Trophoblast cell (in vitro differentiated cells and primary cell): ENCODE measurements around the gene CHDH.

ENCODE experiments used
- DNase-seq, 2 donors: peaks; one replicate each; pipeline ENCODE4 v3.0.0-alpha.2; 2016
- H2AFZ ChIP-seq: 2 replicates; pipeline ENCODE4 v1.6.1; 2013; ENCODE audit warnings: low read length, moderate library complexity, mild to moderate bottlenecking; ENCODE audit not compliant: insufficient read depth, poor library complexity
- H2AK5ac ChIP-seq: 2 replicates; pipeline ENCODE4 v1.6.1; 2013; ENCODE audit warnings: mild to moderate bottlenecking, low read length
- H2BK120ac ChIP-seq: 2 replicates; pipeline ENCODE4 v1.6.1; 2013; ENCODE audit warnings: low read length, mild to moderate bottlenecking, moderate library complexity; ENCODE audit not compliant: insufficient read depth, poor library complexity
- H2BK12ac ChIP-seq: 2 replicates; pipeline ENCODE4 v1.6.1; 2013; ENCODE audit warnings: mild to moderate bottlenecking, low read length, moderate library complexity
- H2BK5ac ChIP-seq: 2 replicates; pipeline ENCODE4 v1.6.1; 2013; ENCODE audit warnings: low read length, low read depth, moderate library complexity, mild to moderate bottlenecking; ENCODE audit not compliant: poor library complexity
- H3K14ac ChIP-seq: 2 replicates; pipeline ENCODE4 v1.6.1; 2013; ENCODE audit warnings: mild to moderate bottlenecking, low read length
- H3K18ac ChIP-seq: 2 replicates; pipeline ENCODE4 v1.6.1; 2013; ENCODE audit warnings: mild to moderate bottlenecking, low read length
- H3K23ac ChIP-seq: 2 replicates; pipeline ENCODE4 v1.6.1; 2013; ENCODE audit warnings: low read length
- H3K27ac ChIP-seq: 2 replicates; pipeline ENCODE4 v1.5.1; 2013; ENCODE audit warnings: low read depth, mild to moderate bottlenecking, inconsistent platforms, low read length, moderate library complexity
- H3K27me3 ChIP-seq: 2 replicates; pipeline ENCODE4 v1.6.1; 2013; ENCODE audit warnings: inconsistent platforms, mild to moderate bottlenecking, low read length, moderate library complexity; ENCODE audit not compliant: insufficient read depth
- H3K36me3 ChIP-seq, 2 experiments: 1 replicate in 1 of 2; 2 replicates in 1 of 2; pipeline ENCODE4 v1.6.1; 2013; ENCODE audit warnings: low read length in 2 of 2, mild to moderate bottlenecking in 2 of 2, moderate library complexity in 1 of 2; ENCODE audit not compliant: insufficient read depth in 2 of 2, control insufficient read depth in 1 of 2
- H3K4ac ChIP-seq: 2 replicates; pipeline ENCODE4 v1.6.1; 2013; ENCODE audit warnings: low read depth, mild to moderate bottlenecking, low read length, moderate library complexity
- H3K4me1 ChIP-seq, 2 experiments: 1 replicate in 1 of 2; 2 replicates in 1 of 2; pipeline ENCODE4 v1.6.1; 2013; ENCODE audit warnings: low read length in 2 of 2, mild to moderate bottlenecking in 2 of 2, moderate library complexity in 1 of 2; ENCODE audit not compliant: insufficient read depth in 2 of 2, control insufficient read depth in 1 of 2
- H3K4me2 ChIP-seq: 2 replicates; pipeline ENCODE4 v1.6.1; 2013; ENCODE audit warnings: inconsistent platforms, mild to moderate bottlenecking, low read length, moderate library complexity
- H3K4me3 ChIP-seq: 2 replicates; pipeline ENCODE4 v1.5.1; 2013; ENCODE audit warnings: mild to moderate bottlenecking, low read depth, low read length, inconsistent platforms
- H3K79me1 ChIP-seq: one replicate; pipeline ENCODE4 v1.6.1; 2013; ENCODE audit warnings: low read length
- H3K79me2 ChIP-seq: 2 replicates; pipeline ENCODE4 v1.6.1; 2013; ENCODE audit warnings: low read length, mild to moderate bottlenecking; ENCODE audit not compliant: control insufficient read depth, insufficient read depth, poor library complexity
- H3K9ac ChIP-seq: 2 replicates; pipeline ENCODE4 v1.6.1; 2013; ENCODE audit warnings: mild to moderate bottlenecking, low read length
- H3K9me3 ChIP-seq: 2 replicates; pipeline ENCODE4 v1.6.1; 2013; ENCODE audit warnings: low read depth, mild to moderate bottlenecking, control low read depth, inconsistent platforms, low read length; ENCODE audit not compliant: insufficient read depth
- H4K12ac ChIP-seq: 2 replicates; pipeline ENCODE4 v1.6.1; 2013; ENCODE audit warnings: low read depth, mild to moderate bottlenecking, low read length, moderate library complexity
- H4K8ac ChIP-seq: 2 replicates; pipeline ENCODE4 v1.6.1; 2013; ENCODE audit warnings: low read depth, mild to moderate bottlenecking, low read length, moderate library complexity
- H4K91ac ChIP-seq: one replicate; pipeline ENCODE4 v1.6.1; 2013; ENCODE audit warnings: low read depth, mild to moderate bottlenecking, low read length, moderate library complexity
- WGBS: extraction: QIAGEN DNeasy Blood & Tissue Kit; methylation state at CpG from one replicate; pipeline ENCODE4 v1.1.7; 2013; ENCODE audit warnings: missing lambda C conversion rate; ENCODE audit not compliant: insufficient read length, insufficient coverage; ENCODE audit errors: extremely low coverage; 5-methylcytosine and 5-hydroxymethylcytosine counted together

The CHDH gene

DNA sequence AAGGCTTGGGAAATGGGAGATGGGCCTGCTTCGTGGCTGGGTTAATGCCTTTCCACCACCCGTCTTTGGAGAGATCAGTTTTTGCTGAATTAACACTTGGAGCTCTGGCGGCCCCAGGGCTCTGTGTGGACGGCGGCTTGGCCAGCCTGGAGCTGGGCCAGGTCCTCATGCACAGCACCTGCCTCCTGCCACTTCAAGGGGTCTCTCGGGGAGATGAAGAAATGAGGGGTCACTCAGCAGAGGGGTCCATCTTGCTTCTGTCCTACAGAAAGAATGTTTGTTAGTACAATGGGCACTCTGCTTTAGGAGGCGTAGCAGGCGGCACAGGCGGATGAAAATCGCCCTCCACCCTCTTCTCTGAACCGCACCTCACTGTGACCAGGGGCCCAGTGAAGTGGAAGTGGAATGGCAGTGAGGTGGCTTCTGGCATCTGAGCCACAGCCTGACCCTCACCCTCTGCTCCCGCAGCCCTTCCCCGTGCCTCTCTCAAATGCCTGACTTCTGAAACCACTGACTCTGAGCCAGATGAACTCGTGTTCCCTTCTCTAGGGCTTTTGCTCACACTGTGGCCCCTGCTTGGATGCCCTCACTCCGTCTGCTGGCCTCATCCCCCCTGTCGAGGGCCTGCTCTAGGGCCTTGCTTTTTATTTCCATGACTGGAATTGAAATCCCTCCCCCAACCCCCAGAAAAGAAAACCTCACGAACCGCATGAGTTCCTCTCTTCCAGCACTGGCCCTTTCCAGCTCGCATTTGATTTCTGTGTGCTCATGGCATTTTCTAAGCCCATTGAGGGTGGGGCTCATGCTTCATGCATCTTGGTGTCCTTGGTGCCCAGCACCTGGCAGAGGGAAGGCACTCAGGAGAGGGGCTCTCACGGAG lies 42.2 kb downstream of the CHDH start:
- Histone ChIP-seq H3K14ac (no peak overlapping the region), H3K4me3 (no peak overlapping the region), H3K27me3 (no peaks in the 10 kb centered on the region), H2AK5ac (peak overlapping the region; percentile 30), H3K23ac (no peak overlapping the region), H4K12ac (no peak overlapping the region), H2BK12ac (peak overlapping the region; percentile 42), H3K9ac (no peak overlapping the region), H3K4ac (no peak overlapping the region), H3K4me1 (peaks cover 19 to 23% of the 10 kb centered on the region in 2 experiments), H3K79me1 (peaks cover 4% of the 10 kb centered on the region), H3K79me2 (no peaks in the 10 kb centered on the region), H3K4me2 (no peak overlapping the region), H3K36me3 (no peaks in the 10 kb centered on the region), H3K18ac (no peak overlapping the region), H3K9me3 (no peaks in the 10 kb centered on the region), H2BK120ac (no peak overlapping the region), H4K91ac (no peak overlapping the region), H2AFZ (no peak overlapping the region), H4K8ac (no peak overlapping the region), H3K27ac (no peak overlapping the region), H2BK5ac (no peak overlapping the region)
- DNase-seq, result no peak
- WGBS, result no CpG with 5 or more reads among the region's 20 CpGs

DNA sequence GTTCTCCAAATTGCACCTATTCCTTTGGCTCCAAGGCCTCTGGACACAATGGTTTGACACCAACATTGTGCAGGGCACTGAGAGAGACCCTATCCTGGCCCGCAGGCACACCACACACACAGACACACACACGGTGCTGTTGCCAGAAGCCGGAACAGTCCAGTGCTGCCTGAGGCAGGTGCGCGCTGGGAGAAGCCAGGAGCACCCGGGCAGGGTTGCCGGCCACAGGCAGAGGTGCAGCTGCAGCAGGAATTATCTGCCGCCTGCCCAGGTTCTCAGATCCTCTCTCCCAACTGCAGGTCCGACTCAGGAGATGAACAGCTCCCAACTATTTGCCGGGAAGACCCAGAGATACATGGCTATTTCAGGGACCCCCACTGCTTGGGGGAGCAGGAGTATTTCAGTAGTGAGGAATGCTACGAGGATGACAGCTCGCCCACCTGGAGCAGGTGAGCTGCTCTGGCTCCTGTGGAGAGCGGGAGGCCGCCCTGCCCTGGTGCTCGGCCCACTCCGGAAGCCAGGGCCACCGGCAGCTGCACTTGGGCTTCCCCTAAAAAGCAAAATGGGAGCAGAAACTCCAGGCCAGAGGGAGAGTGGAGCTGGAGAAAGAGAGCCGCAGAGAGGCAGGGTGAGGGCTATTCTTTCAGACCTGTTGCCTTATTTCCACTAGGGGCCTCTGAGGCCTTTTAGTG lies 42.9 kb downstream of the CHDH start:
- H3K14ac ChIP-seq, result no peak overlapping the region
- H2AFZ ChIP-seq, result no peak overlapping the region
- peaks cover 4% of the 10 kb centered on the region for H3K79me1 ChIP-seq
- H3K9ac ChIP-seq, result no peak overlapping the region
- H3K4me3 ChIP-seq, result no peak overlapping the region
- H3K36me3 ChIP-seq, result no peaks in the 10 kb centered on the region
- no peak overlapping the region for H3K18ac ChIP-seq
- no peak overlapping the region for H4K12ac ChIP-seq
- H3K4ac ChIP-seq, result no peak overlapping the region
- H2BK5ac ChIP-seq, result no peak overlapping the region
- peaks cover 19 to 23% of the 10 kb centered on the region in 2 experiments for H3K4me1 ChIP-seq
- H3K4me2 ChIP-seq, result no peak overlapping the region
- no peak overlapping the region for H2BK12ac ChIP-seq
- H3K27ac ChIP-seq, result no peak overlapping the region
- no peak overlapping the region for H2AK5ac ChIP-seq
- WGBS, result no CpG with 5 or more reads among the region's 18 CpGs
- H3K27me3 ChIP-seq, result no peaks in the 10 kb centered on the region
- no peak overlapping the region for H2BK120ac ChIP-seq
- H3K79me2 ChIP-seq, result no peaks in the 10 kb centered on the region
- H4K8ac ChIP-seq, result no peak overlapping the region
- no peak overlapping the region for H3K23ac ChIP-seq
- H4K91ac ChIP-seq, result no peak overlapping the region
- DNase-seq, result peak in 1 of 2 donors; percentile 5
- H3K9me3 ChIP-seq, result no peaks in the 10 kb centered on the region

DNA sequence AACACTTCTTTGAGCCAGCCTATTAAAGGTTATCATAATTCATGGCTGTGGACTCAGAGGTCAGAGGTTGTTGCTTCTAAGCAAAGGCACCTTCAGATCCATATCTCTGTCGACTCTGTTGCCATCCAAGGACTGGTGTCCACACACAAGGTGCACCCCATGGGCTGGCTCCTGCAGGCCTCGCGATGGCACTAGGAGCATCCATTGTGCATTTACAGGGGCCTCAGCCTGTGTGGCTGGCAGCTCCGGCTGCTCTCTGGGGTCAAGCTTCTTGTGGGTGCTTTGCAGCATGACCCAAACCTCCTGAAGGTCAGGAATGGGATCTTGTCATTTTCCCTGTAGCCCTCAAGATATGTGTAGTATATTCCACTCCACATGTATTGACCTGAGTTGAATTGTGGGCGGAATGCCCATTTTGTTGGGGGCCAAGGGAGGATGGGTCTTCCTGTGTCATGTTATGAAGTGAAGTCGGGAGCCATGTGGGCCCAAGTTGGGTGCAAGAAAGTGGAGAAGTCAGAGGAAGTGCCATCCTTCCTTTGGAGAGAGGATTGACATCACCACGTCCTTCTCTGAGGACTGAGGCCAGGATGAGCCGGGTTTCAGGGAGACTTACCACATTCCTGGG lies 43.9 kb downstream of the CHDH start:
- H4K12ac ChIP-seq, result no peak overlapping the region
- H2AFZ ChIP-seq, result no peak overlapping the region
- no peak overlapping the region for H2AK5ac ChIP-seq
- peaks cover 4% of the 10 kb centered on the region for H3K79me1 ChIP-seq
- no peak overlapping the region for H2BK5ac ChIP-seq
- H3K36me3 ChIP-seq, result no peaks in the 10 kb centered on the region
- no peak overlapping the region for H2BK120ac ChIP-seq
- WGBS, result no CpG with 5 or more reads among the region's 8 CpGs
- no peaks in the 10 kb centered on the region for H3K27me3 ChIP-seq
- H2BK12ac ChIP-seq, result no peak overlapping the region
- no peak overlapping the region for H3K4me3 ChIP-seq
- no peak overlapping the region for H3K4me2 ChIP-seq
- no peaks in the 10 kb centered on the region for H3K79me2 ChIP-seq
- no peak for DNase-seq
- H3K9ac ChIP-seq, result no peak overlapping the region
- H3K23ac ChIP-seq, result no peak overlapping the region
- H4K8ac ChIP-seq, result no peak overlapping the region
- no peaks in the 10 kb centered on the region for H3K9me3 ChIP-seq
- H3K14ac ChIP-seq, result no peak overlapping the region
- H3K4me1 ChIP-seq, result peaks cover 19 to 23% of the 10 kb centered on the region in 2 experiments
- H3K27ac ChIP-seq, result no peak overlapping the region
- H4K91ac ChIP-seq, result no peak overlapping the region
- no peak overlapping the region for H3K18ac ChIP-seq
- H3K4ac ChIP-seq, result no peak overlapping the region

DNA sequence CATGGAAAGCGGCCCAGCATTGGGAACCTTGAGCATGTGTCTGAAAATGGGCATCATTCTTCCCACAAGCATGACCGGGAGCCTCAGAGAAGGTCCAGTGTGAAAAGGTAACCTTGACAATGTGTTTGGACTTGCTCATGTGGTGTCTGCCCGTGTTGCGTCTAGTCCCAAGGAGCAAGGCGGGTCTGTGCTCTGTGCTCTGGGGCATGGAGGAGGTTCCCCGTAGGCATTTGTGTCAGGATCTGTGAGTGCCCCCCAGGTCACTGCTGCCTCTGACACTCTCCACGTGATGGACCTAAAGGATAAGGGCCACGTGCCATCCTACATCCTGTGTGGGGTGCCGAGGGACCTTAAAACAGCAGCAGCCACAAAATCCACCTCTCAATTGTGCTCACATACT lies 44.9 kb downstream of the CHDH start:
- Histone ChIP-seq H4K12ac (no peak overlapping the region), H3K27me3 (no peaks in the 10 kb centered on the region), H2BK5ac (no peak overlapping the region), H3K79me2 (no peaks in the 10 kb centered on the region), H4K91ac (no peak overlapping the region), H3K4ac (no peak overlapping the region), H3K4me3 (peak overlapping the region; percentile 37), H3K23ac (no peak overlapping the region), H3K9me3 (no peaks in the 10 kb centered on the region), H3K36me3 (no peaks in the 10 kb centered on the region), H3K14ac (no peak overlapping the region), H2AFZ (no peak overlapping the region), H3K4me2 (no peak overlapping the region), H3K9ac (no peak overlapping the region), H3K18ac (no peak overlapping the region), H4K8ac (no peak overlapping the region), H2AK5ac (no peak overlapping the region), H2BK12ac (no peak overlapping the region), H3K27ac (no peak overlapping the region), H3K4me1 (peaks cover 19 to 23% of the 10 kb centered on the region in 2 experiments), H2BK120ac (no peak overlapping the region), H3K79me1 (peaks cover 4% of the 10 kb centered on the region)
- no peak for DNase-seq
- no CpG with 5 or more reads among the region's 9 CpGs for WGBS
